GM18526 (cell line): ENCODE results near the gene AOAH.

ENCODE experiments used
- POLR2A ChIP-seq: IDR thresholded peaks from 3 replicates; pipeline ENCODE4 v1.6.1; 2011; ENCODE audit not compliant: insufficient read length; ENCODE audit errors: extremely low read depth

Gene AOAH

DNA sequence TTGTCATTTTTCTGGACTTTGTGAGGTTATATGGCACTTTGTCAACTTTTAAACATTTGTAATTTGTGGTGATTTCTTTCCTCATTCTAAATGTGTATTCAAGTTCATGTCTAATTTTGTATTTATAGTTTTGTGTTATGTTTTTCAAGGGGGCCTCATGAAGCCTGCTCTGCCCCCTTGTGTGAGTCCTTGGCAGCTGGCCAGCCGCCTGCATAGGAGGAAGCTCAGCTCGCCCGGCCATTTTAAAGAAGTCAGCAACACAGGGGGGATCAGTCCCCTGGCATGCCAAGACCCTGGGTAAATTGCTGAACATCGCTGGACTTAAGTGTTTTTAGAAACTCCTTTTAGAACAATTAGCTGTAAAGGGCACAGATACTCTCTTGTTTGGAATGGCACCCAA is 211.7 kb downstream of the AOAH start:
- TF ChIP-seq POLR2A, result no peak

DNA sequence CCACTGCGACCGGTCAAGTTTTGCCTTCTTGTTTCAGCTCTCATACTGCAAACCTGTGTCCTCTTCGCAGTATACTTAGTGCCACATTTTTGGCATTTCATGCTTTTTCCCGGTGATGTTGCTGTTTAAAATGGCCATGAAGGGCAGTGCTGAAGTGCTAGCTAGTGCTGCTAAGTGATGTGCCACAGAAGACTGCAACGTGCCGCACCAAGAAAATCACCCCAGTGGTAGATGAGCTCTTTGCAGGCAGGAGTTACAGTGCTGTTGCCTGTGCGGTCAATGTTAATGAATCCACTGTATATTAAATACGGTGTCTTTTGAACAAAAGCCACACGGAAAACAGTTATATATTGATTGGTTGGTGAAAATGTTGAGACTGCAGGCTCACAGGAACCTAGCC is 214.3 kb downstream of the AOAH start:
- TF ChIP-seq POLR2A, result no peak

DNA sequence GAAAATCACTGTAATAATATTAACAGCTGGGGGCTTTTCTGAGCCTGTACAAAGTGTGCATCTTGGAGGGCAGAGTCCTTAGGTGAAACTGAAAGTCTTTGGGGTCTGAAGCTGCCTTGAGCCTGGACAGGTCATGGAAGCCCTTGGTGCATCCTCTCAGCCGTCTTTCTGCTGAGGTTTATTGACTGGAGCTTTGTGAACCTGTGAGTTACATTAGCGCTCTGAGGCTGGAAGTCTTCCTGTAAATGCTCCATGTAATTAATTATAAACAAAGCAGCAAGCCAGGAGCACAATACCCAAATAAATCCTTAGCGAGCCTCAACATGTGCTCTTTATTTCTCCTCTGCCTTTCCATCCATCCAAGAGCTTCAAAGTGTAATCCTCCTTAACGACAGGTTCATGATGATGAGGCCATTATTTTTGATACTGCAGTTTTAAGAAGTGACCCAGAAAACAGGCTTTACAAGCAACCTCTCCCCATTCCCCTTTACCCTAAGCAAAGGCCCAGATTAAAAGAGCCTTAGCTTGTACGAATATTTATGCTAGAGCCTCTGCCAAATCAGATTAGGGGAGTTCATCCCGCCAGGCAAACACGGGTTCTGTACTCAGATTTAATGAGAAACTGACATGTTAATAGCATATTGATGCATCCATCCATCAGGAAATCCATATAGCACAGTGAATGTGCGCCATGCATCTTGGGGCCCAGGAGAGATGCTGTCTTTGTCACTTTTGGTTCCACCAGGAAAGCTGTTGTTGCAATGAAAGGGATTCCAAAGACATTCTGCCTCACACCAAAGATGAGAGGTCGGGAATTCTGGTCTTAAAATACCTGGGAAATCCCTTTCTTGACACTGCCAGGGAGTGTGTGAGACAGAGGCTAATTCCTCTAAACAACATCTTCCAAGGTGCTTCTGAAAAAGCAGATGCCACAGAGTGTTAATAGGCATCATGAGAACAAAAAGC is 216.5 kb downstream of the AOAH start:
- no peak for TF ChIP-seq POLR2A

DNA sequence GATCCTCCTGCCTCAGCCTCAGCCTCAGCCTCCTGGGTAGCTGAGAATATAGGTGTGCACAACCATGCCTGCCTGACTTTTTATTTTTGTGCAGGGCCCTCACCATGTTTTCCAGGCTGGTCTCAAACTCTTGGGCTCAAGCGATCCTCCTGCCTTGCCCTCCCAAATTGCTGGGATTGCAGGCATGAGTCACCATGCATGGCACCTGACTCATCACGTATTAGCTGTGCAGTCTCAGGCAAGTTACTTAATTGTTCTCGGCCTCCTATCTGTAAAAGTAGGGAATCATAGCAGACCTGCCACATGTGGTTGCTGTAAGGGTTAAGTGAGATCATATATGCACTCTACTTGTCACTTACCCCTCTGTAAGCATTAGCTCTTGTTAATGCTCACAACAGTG is 217.5 kb downstream of the AOAH start:
- no peak for TF ChIP-seq POLR2A

DNA sequence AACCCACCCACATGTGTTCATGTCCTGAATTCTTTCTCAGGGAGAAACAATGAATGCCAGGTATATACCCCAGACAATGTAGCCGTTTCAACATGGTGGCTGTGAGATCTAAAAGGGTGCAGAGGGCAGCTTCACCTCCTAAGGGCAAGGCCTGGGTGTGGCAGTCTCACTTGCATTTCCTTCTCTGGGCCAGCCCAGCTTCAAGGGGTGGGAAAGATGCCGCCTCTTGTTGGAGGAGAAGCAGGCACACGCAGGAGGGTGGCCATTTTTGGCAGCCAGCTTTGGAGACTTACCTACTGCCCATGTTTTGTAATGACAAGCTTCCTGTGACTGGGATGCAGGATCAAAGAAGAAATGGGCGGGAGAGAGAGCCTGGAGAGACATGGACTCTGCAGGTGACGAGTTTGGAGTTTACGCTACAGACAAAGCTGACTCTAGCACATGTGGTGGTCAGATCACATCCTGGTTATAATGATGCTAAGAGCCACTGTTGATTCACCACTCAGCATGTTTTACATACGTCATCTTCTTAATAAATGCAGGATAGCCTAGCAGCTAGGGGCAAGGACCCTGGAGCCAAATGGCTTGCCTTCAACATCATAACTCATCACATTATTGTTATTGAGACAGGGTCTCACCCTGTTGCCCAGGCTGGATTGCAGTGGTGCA is 218.0 kb downstream of the AOAH start:
- no peak for TF ChIP-seq POLR2A

DNA sequence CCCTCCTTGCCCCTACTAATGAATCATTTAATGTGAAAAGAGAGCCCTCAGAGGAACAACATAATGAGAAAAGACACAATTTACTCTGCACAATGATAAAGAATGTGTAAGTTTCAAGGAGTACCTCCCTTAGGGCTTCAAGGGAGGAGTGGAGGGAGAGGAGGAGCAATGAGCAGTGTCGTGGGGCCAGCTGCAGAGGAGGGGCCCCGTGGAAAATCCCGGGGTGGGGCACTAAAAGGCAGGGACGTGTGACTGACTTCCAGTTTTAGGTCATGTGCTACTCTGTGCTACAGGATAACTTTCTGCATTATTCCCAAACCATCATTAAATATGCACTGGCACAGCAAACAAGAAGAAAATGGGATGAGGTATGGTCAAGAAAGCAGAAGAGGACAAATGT is 226.5 kb downstream of the AOAH start:
- no peak for TF ChIP-seq POLR2A

DNA sequence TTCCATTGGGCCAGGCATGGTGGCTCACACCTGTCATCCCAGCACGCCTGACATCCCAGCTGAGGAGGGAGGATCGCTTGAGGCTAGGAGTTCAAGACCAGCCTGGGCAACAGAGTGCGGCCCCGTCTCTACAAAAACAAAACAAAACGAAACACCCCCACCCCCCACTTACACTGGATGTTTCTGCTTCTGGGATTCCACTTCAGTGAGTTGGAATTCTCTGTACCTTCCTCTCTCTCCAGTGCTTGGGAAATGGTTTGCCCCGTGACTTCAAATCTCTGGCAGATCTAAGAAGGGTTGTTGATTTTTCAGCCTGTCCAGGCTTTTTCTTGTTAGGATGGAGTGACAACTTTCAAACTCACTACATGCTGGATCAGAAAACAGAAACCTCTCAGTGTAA is 227.7 kb downstream of the AOAH start:
- no peak for TF ChIP-seq POLR2A

DNA sequence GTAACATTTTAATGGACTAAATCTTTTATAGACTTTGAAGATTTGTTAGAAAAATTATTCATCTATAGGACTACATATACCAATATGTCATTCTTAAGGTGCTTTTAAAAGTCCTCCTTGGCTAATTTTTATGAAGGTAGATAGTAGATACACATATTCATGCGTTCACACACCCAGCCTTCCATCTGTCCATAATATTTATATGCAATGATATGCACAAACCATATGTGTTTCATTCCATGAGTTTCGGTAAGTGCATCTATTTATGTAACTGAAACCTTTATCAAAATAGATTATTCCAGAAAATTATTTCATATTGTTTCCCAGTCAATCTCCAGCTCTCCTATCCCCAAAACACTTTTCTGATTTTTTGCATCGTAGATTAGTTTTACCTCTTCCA is 233.0 kb downstream of the AOAH start:
- TF ChIP-seq POLR2A, result no peak

DNA sequence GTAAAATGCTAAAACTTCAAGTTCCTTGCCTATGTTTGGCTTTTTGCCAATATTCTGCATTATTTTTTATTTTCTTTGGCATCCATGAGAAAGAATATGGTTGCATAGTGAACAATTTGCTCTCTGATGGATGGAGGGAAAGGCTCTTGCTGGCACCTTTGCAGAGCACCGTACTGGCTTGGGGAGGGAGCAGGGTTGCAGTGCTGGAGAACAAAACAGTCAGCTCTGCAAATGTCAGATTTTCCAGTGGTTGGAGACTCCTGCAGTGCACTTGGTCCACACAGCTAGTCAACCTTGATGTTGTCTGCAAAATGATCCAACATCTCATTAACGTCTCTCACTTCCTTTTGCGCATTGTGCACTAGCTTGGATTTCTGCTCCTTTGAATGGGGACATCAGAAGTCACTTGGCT is 233.9 kb downstream of the AOAH start:
- TF ChIP-seq POLR2A, result no peak

DNA sequence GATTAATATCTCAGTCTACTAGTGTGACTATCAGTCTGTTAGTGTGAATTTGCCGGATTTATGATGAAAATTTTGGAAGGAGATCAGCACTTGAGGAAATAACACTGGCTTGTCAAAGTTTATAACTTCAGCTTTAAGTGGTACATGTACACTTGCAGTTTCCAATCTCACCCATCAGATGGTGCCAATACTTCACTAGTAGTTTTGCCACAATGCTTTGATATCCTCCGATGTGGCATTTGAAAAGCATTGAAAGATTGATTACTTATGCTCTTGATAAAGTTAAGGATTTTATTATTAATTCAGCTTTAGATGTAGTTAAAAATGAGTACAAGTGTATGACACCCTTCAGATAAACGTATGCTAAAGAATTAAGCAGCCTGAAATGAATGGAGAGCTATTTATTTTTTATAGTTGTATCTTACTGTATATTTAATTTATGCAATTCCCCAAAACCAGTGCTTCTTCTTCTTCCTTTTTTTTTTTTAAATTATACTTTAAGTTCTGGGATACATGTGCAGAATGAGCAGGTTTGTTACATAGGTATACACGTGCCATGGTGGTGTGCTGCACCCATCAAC is 236.4 kb downstream of the AOAH start:
- no peak for TF ChIP-seq POLR2A

DNA sequence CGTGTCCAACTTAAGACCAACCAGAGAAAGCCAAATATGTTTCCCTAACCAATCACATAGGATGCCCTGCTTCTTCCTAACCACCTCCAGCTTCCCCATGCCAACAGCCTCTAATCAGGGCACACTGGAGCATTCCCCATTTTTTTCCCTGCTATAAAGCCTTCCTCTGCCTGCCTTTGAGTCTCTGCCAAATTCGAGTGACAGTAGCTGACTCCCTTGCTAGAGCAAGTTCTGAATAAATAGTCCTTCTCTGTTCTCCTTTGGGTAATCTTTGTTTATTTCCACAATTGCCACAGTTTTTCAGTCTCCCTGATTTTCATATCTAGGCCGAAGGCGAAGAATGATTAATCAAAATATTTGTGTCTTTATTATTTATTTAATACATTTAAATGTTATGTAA is 238.0 kb downstream of the AOAH start:
- no peak for TF ChIP-seq POLR2A

DNA sequence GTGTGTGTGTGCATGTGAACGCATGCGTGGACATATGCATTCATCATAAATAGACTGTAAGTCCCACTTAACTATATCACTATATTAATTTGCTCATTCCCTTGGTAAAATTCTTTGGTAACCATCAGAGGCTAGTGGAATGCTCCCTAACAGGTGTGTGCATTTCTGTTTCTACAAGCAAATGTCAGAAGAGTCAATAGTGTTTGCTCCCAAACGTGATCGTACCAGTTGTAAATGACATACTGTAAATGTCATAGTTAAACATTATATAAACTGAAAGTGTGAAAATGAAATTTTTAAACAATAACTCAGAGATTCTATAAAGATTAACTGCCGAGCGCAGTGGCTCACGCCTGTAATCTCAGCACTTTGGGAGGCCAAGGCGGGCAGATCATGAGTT is 240.0 kb downstream of the AOAH start:
- TF ChIP-seq POLR2A, result no peak

DNA sequence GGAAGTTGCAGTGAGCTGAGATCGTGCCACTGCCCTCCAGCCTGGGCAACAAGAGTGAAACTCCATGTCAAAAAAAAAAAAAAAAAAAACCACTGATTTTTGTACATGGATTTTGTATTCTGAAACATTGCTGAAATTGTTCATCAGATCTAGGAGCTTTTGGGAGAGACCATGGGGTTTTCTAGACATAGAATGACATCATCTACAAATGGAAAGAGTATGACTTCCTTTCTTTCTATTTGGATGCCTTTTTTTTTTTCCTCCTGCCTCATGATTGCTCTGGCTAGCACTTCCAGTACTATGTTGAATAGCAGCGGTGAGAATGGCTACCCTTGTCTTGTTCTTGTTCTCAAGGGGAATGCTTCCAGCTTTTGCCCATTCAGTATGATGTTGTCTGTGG is 245.5 kb downstream of the AOAH start:
- TF ChIP-seq POLR2A, result no peak

DNA sequence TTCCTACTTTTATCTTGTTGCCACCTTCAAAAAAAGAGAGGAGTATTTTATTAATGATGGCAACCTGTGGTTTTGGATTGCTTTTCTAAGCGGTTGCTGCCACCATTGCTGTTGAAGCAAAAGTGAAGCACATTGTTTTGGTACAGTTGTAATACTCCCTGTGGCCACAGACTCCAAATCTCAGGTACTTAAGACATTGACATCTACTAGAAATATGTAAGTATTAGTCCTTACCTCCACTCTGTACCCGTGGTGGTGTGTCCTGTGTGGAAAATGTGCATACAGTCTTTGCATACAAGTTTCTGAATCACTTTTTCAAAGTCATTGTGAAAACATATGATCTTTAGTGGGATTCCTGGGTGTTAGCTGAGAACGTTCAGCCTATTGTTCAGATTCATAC is 248.9 kb downstream of the AOAH start:
- TF ChIP-seq POLR2A, result no peak

DNA sequence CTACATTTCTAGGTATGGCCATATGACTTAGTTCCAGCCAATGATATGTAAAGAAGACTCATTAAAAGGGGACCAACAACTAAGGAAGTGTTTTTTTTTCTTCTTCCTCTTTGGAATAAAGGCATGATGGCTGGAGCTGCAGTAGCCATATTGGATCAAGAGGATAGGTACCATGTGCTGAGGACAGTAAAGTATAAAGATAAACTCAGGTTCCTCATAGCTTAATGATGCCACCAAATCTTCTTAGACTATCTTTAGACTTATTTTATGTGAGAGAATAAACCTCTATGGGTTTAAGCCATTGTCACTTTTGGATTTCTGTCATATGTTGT is 249.3 kb downstream of the AOAH start:
- TF ChIP-seq POLR2A, result no peak
